Measurements from ENCODE around the gene TRMT112. TPM values are rescaled to one million over a fixed set of nuclear protein-coding genes. Genes with fewer than 3 reads are reported as not detected.

Gene TRMT112
- total RNA-seq, 3 donors from 2014 or later (not counting 1 experiment from before 2014, with no cell fraction given): 98.4 to 106 (median 105) TPM

- peaks cover 15% of the 10 kb centered on the region for H3K4me1 ChIP-seq (ENCODE audit: control insufficient read depth, insufficient read depth, low read length)
- Mint-ChIP-seq H3K9me3 (no peaks in the 10 kb centered on the region), H3K4me3 (no peak overlapping the region), H3K27ac (no peak overlapping the region), H3K4me1 (peaks cover 6 to 10% of the 10 kb centered on the region in 2 donors), H3K36me3 (no peaks in the 10 kb centered on the region), H3K27me3 (ENCODE audit: low read depth in 2 of 2) (no peaks in the 10 kb centered on the region)
- H3K36me3 ChIP-seq (ENCODE audit: control insufficient read depth, insufficient read depth, low read length): peaks cover 14% of the 10 kb centered on the region
- TF ChIP-seq CTCF (IDR thresholded peaks at IDR 0.05): no peak
- no peaks in the 10 kb centered on the region for H3K9me3 ChIP-seq (ENCODE audit: control insufficient read depth, insufficient read depth, low read length)
- H3K27ac ChIP-seq (ENCODE audit: low read length): no peak overlapping the region
- intact Hi-C loops (cut with micrococcal nuclease): no loop called here
- H3K27me3 ChIP-seq (ENCODE audit: control insufficient read depth, insufficient read depth, low read length): no peaks in the 10 kb centered on the region
- WGBS (ENCODE audit: insufficient coverage): 100% methylated on average over 1 of the region's 2 CpGs
- ATAC-seq (no peak), DNase-seq (no peak)
- no peak overlapping the region for H3K4me3 ChIP-seq (ENCODE audit: low read length)
Measured at GRCh38 chr11:64275841-64276240, 41.5 kb downstream of the TRMT112 start.

GRCh38 chr11:64275031-64275800, 42.1 kb downstream of the TRMT112 start:
- no peaks in the 10 kb centered on the region for H3K36me3 Mint-ChIP-seq
- peak overlapping the region in 1 of 2 donors; percentile 58 for H3K27ac Mint-ChIP-seq
- 97% methylated on average over 15 of the region's 15 CpGs for WGBS (ENCODE audit: insufficient coverage)
- no peaks in the 10 kb centered on the region for H3K9me3 ChIP-seq (ENCODE audit: control insufficient read depth, insufficient read depth, low read length)
- H3K27ac ChIP-seq (ENCODE audit: low read length): no peak overlapping the region
- peaks cover 14% of the 10 kb centered on the region for H3K36me3 ChIP-seq (ENCODE audit: control insufficient read depth, insufficient read depth, low read length)
- no peak for ATAC-seq
- DNase-seq: no peak
- no peak overlapping the region for H3K4me3 ChIP-seq (ENCODE audit: low read length)
- H3K4me1 ChIP-seq (ENCODE audit: control insufficient read depth, insufficient read depth, low read length): peaks cover 21% of the 10 kb centered on the region
- TF ChIP-seq CTCF (IDR thresholded peaks at IDR 0.05): no peak
- H3K27me3 ChIP-seq (ENCODE audit: control insufficient read depth, insufficient read depth, low read length): no peaks in the 10 kb centered on the region
- no peaks in the 10 kb centered on the region for H3K9me3 Mint-ChIP-seq
- intact Hi-C loops (cut with micrococcal nuclease): no loop called here
- H3K4me1 Mint-ChIP-seq: peaks cover 10 to 15% of the 10 kb centered on the region in 2 donors
- H3K4me3 Mint-ChIP-seq: no peak overlapping the region
- no peaks in the 10 kb centered on the region for H3K27me3 Mint-ChIP-seq (ENCODE audit: low read depth in 2 of 2)

GRCh38 chr11:64269540-64270220, 47.7 kb downstream of the TRMT112 start:
- H3K36me3 ChIP-seq (ENCODE audit: control insufficient read depth, insufficient read depth, low read length): no peaks in the 10 kb centered on the region
- H3K27ac ChIP-seq (ENCODE audit: low read length): peak overlapping the region; percentile 92
- intact Hi-C loops (cut with micrococcal nuclease): loop anchor here (1.0 to 2.0 kb wide), 8 partner anchors 16 to 71 kb away; partner anchors contain the start of genes CCDC88B, DNAJC4, ESRRA and FERMT3
- ATAC-seq (peak; percentile 68 to 83 (median 72)), DNase-seq (peak; percentile 94 to 99)
- Mint-ChIP-seq H3K4me3 (peak overlapping the region; percentile 97), H3K27ac (peak overlapping the region; percentile 94 to 100), H3K9me3 (no peaks in the 10 kb centered on the region), H3K27me3 (ENCODE audit: low read depth in 2 of 2) (no peaks in the 10 kb centered on the region), H3K36me3 (no peaks in the 10 kb centered on the region), H3K4me1 (peaks cover 36 to 40% of the 10 kb centered on the region in 2 donors)
- H3K4me3 ChIP-seq (ENCODE audit: low read length): peak overlapping the region; percentile 53
- peaks cover 42% of the 10 kb centered on the region for H3K4me1 ChIP-seq (ENCODE audit: control insufficient read depth, insufficient read depth, low read length)
- no peaks in the 10 kb centered on the region for H3K9me3 ChIP-seq (ENCODE audit: control insufficient read depth, insufficient read depth, low read length)
- no peaks in the 10 kb centered on the region for H3K27me3 ChIP-seq (ENCODE audit: control insufficient read depth, insufficient read depth, low read length)
- TF ChIP-seq CTCF (IDR thresholded peaks at IDR 0.05): peak; percentile 34
- WGBS (ENCODE audit: insufficient coverage): under 1% methylated on average over 58 of the region's 58 CpGs
